Cardiac muscle cell (in vitro differentiated cells and primary cell): ENCODE results near the gene ZNF23. TPM values are rescaled to one million over a fixed set of nuclear protein-coding genes. Genes with fewer than 3 reads are reported as not detected.
A peak's percentile ranks its signal among the peaks of the same experiment; 100 is the strongest.
"Not testable (repeated sequence)": the region's sequence is repeated elsewhere in the genome, so short reads cannot be mapped to it uniquely, and the experiment has no call there.

Experiments used
- DNase-seq, 2 donors: peaks; one replicate each; pipeline versions ENCODE4 v3.0.0 to v3.0.0-alpha.2; 2010 to 2017; ENCODE audit warnings: low read depth in 1 of 2, low spot score in 1 of 2
- H3K27ac ChIP-seq: fragments of 200-600 bp; sonication (generic); 2 replicates; pipeline ENCODE4 v1.5.1; 2016
- H3K27me3 ChIP-seq: fragments of 200-600 bp; sonication (generic); 2 replicates; pipeline ENCODE4 v1.6.0; 2016; ENCODE audit warnings: control low read depth
- H3K36me3 ChIP-seq: fragments of 200-600 bp; sonication (generic); 2 replicates; pipeline ENCODE4 v1.5.1; 2016; ENCODE audit warnings: control low read depth
- H3K4me1 ChIP-seq: fragments of 200-600 bp; sonication (generic); 2 replicates; pipeline ENCODE4 v1.8.1; 2017; ENCODE audit warnings: low read depth, mild to moderate bottlenecking, mixed run types
- H3K4me3 ChIP-seq: fragments of 200-600 bp; sonication (generic); 2 replicates; pipeline ENCODE4 v1.5.1; 2016; ENCODE audit warnings: mild to moderate bottlenecking
- H3K9me3 ChIP-seq: fragments of 200-600 bp; sonication (generic); 2 replicates; pipeline ENCODE4 v1.5.1; 2017; ENCODE audit warnings: low read depth, mild to moderate bottlenecking, control low read depth
- CTCF ChIP-seq: IDR thresholded peaks from 2 replicates; pipeline ENCODE4 v1.5.1; 2012; ENCODE audit warnings: low read depth, mild to moderate bottlenecking, low read length
- polyA plus RNA-seq: library from polyadenylated mRNA; unstranded; fragments of >200 nt; fragmentation: Nextera tagmentation; extraction: Ambion mirVana; gene quantifications from 2 replicates; pipeline ENCODE4 v1.2.1, GENCODE V29; 2016
- total RNA-seq: library from RNA; depleted of rRNA; stranded (reverse); fragments of >200 nt; gene quantifications from 2 replicates; pipeline ENCODE4 v1.2.3, GENCODE V29; 2016

ZNF23 gene
- total RNA-seq (6.7 and 8.0 TPM in 2 replicates), polyA plus RNA-seq (8.5 and 12.2 TPM in 2 replicates)

- Histone ChIP-seq H3K36me3 (no peaks in the 10 kb centered on the region), H3K4me1 (peaks cover 9% of the 10 kb centered on the region), H3K9me3 (no peaks in the 10 kb centered on the region), H3K4me3 (peak within 1 kb of the TSS; percentile 92), H3K27me3 (no peaks in the 10 kb centered on the region), H3K27ac (peak within 1 kb of the TSS; percentile 83)
- DNase-seq: peak; percentile 82 to 89
- TF ChIP-seq CTCF: no peak
These were observed at the start of gene ZNF23 for GRCh38 chr16:71461686-71462648. ZNF23 (minus strand) TSS chr16:71462247; CDS start chr16:71456796, 5,451 bp downstream.

- DNase-seq: no peak
- no peak for TF ChIP-seq CTCF
- H3K4me1 ChIP-seq: no peaks in the 10 kb centered on the region
- H3K9me3 ChIP-seq: no peaks in the 10 kb centered on the region
- H3K4me3 ChIP-seq: no peak overlapping the region
- H3K27ac ChIP-seq: no peak overlapping the region
- H3K36me3 ChIP-seq: no peaks in the 10 kb centered on the region
- H3K27me3 ChIP-seq: peaks cover 2% of the 10 kb centered on the region
These were observed 45.0 kb upstream of the ZNF23 start for GRCh38 chr16:71507061-71507460.

GRCh38 chr16:71504901-71505300, 42.9 kb upstream of the ZNF23 start:
- no peak for DNase-seq
- Histone ChIP-seq H3K36me3 (no peaks in the 10 kb centered on the region), H3K9me3 (no peaks in the 10 kb centered on the region), H3K4me3 (no peak overlapping the region), H3K27me3 (peaks cover 2% of the 10 kb centered on the region), H3K27ac (no peak overlapping the region), H3K4me1 (no peaks in the 10 kb centered on the region)
- no peak for TF ChIP-seq CTCF

- not testable (repeated sequence) for DNase-seq, H3K4me1 ChIP-seq, H3K36me3 ChIP-seq, H3K27me3 ChIP-seq, H3K4me3 ChIP-seq, H3K27ac ChIP-seq, H3K9me3 ChIP-seq
These were observed 42.0 kb upstream of the ZNF23 start for GRCh38 chr16:71504051-71504450.

GRCh38 chr16:71501547-71501946, 39.5 kb upstream of the ZNF23 start:
- Histone ChIP-seq H3K27ac (no peak overlapping the region), H3K4me1 (no peaks in the 10 kb centered on the region), H3K36me3 (no peaks in the 10 kb centered on the region), H3K4me3 (no peak overlapping the region), H3K9me3 (no peaks in the 10 kb centered on the region), H3K27me3 (peaks cover under 1% of the 10 kb centered on the region)
- TF ChIP-seq CTCF: peak; percentile 5
- no peak for DNase-seq

- no peak overlapping the region for H3K4me3 ChIP-seq
- H3K9me3 ChIP-seq: no peaks in the 10 kb centered on the region
- H3K36me3 ChIP-seq: no peaks in the 10 kb centered on the region
- TF ChIP-seq CTCF: no peak
- no peak overlapping the region for H3K27ac ChIP-seq
- DNase-seq: no peak
- no peaks in the 10 kb centered on the region for H3K27me3 ChIP-seq
- no peaks in the 10 kb centered on the region for H3K4me1 ChIP-seq
These were observed 38.9 kb upstream of the ZNF23 start for GRCh38 chr16:71500964-71501363.
